Testis (tissue), 2 donors: Measurements from ENCODE around the gene ALG9.

ENCODE experiments used
- POLR2A ChIP-seq: fragments of 450-650 bp; IDR thresholded peaks from one replicate; pipeline ENCODE4 v1.6.1; 2017; ENCODE audit warnings: antibody characterized with exemption, mild to moderate bottlenecking, moderate library complexity
- TF ChIP-seq, protein P1 (sequence below), 3 experiments: fragments of 450-650 bp in 2 of 3; fragments of 200-600 bp in 1 of 3; sonication (generic) in 1 of 3; IDR thresholded peaks; one replicate each; pipeline ENCODE4 v1.5.1; 2016 to 2019; ENCODE audit warnings: antibody characterized with exemption in 3 of 3, mild to moderate bottlenecking in 2 of 3, moderate library complexity in 1 of 3

GRCh38 chr11:111909378-111909777, 38.0 kb upstream of the ALG9 start:
- TF ChIP-seq, protein P1, sequence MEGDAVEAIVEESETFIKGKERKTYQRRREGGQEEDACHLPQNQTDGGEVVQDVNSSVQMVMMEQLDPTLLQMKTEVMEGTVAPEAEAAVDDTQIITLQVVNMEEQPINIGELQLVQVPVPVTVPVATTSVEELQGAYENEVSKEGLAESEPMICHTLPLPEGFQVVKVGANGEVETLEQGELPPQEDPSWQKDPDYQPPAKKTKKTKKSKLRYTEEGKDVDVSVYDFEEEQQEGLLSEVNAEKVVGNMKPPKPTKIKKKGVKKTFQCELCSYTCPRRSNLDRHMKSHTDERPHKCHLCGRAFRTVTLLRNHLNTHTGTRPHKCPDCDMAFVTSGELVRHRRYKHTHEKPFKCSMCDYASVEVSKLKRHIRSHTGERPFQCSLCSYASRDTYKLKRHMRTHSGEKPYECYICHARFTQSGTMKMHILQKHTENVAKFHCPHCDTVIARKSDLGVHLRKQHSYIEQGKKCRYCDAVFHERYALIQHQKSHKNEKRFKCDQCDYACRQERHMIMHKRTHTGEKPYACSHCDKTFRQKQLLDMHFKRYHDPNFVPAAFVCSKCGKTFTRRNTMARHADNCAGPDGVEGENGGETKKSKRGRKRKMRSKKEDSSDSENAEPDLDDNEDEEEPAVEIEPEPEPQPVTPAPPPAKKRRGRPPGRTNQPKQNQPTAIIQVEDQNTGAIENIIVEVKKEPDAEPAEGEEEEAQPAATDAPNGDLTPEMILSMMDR (IDR thresholded peaks at IDR 0.05), result no peak
- TF ChIP-seq POLR2A, result no peak
